ENCODE measurements around the gene RPA1.

RPA1 gene

DNA sequence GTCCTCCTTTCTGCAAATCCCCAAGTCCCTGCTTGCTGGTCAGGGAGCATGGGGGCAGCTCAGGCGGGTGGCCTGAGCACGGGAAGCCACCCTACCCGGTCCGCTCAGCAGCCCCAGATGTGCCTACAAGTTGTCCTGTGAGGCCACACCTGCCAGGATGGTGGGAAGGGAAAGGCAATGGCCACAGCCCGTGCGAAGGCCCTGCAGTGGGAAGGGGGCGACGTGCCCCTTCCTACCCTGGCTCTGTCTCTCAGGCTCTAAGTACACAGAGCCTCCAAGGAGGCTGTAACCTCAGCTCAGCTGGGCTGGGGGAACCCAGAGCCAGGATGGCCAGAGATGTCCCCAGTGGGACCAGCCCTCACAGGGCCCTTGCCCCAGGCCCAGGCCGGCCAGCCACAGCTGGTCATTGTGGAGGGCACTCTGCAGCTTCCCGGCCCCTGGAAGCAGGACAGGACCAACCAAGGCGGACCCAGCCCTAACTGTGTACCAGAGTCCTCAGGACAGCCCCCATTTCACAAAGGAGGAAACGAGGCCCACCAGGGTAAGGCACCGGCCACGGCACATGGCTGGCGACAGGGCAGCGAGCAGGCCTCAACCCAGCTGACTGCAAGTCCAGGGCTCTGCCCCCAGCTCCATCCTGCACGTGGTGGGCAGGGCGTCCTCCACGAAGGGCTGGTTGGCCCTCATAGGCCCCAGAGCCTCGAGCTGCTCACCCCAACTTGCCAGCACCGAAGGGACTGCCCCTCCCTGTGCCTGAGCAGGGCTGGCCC is 113.0 kb downstream of the RPA1 start:
- DNase-seq (ENCODE audit: low spot score), result no peak

GRCh38 chr17:1943436-1943831 is 113.6 kb downstream of the RPA1 start:
- no peak for DNase-seq (ENCODE audit: low spot score)

- no peak for DNase-seq (ENCODE audit: low spot score)
These were observed 115.8 kb downstream of the RPA1 start for GRCh38 chr17:1945621-1946020.

GRCh38 chr17:1946021-1946932 is 116.5 kb downstream of the RPA1 start:
- DNase-seq (ENCODE audit: low spot score), result no peak

DNA sequence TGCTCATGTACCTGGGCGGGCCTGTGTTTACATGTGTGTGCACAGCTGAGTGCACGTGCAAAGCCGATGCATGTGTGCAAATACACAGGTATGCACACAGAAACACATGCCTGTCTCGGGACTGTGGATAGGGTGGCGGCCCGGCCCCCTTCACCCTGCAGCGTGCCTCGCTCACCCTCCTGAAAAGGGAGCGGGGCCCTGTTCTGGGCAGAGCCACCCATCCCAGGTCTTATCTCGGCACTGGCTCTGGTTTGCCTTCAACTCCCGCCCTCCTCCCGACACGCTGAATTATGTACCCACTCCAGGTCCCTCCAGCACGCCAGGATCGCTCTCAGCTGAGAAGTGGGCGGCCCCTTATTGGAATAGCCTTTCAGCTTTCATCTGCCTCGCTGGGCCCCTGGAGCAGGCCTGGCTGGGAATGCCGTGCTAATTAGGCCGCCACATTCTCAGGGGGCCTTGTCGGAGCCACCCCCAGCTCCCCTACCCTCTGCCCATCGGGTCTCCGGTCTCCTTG is 117.5 kb downstream of the RPA1 start:
- DNase-seq (ENCODE audit: low spot score), result no peak

DNA sequence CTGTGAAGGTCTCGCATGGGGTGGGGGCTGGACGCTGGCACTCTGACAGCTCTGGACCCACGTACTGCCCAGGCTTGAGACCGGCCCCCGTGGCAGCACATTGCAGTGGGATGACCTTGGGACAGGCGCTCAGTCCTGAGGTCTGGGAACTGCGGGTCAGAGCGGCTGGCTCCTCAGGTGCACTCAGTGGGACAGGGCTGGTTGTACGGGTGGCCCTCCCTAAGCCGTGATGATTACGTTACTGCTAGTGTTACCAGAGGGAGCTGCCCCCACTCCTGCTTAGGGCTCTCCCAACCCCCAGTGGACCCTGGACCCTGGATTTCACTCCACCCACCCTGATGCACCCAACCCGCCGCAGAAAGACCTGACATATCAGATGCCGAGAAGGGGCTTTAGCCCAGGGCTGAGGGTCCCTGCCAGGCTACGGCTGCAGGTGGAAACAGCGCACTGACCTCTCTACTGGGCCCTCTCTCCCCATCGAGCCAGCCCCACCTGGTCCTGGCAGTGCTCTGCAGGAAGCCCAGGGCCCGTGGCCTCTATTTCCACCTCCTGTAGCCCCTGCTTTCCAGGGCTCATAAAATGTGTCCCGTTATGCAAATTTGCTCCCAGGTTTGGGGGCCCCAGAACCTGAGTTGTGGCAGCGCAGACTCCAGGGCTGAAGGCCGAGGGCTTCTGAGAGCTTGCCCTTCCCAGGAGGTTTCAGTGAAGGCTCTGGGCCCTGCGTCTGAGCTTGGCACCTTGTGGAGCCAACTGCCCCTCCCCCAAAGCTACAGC is 118.1 kb downstream of the RPA1 start:
- no peak for DNase-seq (ENCODE audit: low spot score)

DNA sequence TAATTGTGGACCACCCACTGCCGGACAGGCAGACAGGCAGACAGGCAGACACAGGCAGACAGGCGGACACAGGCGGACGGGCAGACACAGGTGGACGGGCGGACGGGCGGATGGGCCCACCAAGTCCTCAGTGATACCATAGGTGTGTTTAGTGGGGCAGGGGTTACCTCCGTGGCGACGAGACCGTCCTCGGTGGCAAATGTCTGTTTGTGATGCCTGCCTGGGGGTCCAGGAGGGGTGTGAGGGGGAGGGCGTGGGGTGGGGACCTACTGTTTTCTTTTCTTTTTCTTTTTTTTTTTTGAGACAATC is 118.7 kb downstream of the RPA1 start:
- no peak for DNase-seq (ENCODE audit: low spot score)

Data from activated CD4-positive, alpha-beta T cell treated with anti-CD3 and anti-CD28 coated beads, Interleukin-2, Interleukin-4, amounts not matched to agents 100 ng/mL and 50 ng/mL, durations not matched to agents 16 hours and 8 hours (primary cell).